ENCODE measurements around the gene MMP13. TPM values are rescaled to one million over a fixed set of nuclear protein-coding genes. Genes with fewer than 3 reads are reported as not detected.

Gene MMP13
- total and polyA plus RNA-seq, 8 donors, result 0.09 to 0.12 TPM; not detected in 6

DNA sequence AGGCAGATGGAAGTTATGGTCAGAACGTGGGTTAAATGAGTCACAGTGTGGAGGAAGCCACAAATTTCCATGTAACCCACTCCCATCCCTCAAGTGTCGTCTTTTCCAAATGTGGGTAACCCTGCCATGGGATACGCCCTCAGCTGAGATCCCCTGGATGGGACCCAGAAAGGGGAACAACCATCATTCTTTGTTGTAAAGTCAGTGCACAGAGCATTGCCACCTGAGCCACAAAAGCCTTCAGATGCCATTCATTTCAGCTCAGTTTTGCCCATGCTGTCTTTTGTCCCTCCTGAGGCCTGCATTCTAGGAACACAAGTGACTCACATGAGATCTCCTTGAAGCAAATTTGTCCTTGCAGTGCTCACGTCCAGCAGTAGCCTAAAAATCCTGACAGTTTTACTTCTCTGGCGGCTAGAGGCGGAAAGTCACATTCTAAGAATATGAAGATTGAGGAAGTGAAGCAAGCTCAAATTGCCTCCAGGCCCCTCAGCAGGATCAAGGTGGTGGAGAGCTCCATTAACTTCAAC is 30.6 kb downstream of the MMP13 start:
- Histone ChIP-seq H3K27ac (no peak overlapping the region), H3K36me3 (no peaks in the 10 kb centered on the region), H3K27me3 (no peaks in the 10 kb centered on the region), H3K9me3 (no peaks in the 10 kb centered on the region), H3K4me3 (no peak overlapping the region), H3K4me1 (no peaks in the 10 kb centered on the region)
- 66 to 74% methylated on average over 6 of the region's 6 CpGs for WGBS, 2 donors
- TF ChIP-seq, protein P1, sequence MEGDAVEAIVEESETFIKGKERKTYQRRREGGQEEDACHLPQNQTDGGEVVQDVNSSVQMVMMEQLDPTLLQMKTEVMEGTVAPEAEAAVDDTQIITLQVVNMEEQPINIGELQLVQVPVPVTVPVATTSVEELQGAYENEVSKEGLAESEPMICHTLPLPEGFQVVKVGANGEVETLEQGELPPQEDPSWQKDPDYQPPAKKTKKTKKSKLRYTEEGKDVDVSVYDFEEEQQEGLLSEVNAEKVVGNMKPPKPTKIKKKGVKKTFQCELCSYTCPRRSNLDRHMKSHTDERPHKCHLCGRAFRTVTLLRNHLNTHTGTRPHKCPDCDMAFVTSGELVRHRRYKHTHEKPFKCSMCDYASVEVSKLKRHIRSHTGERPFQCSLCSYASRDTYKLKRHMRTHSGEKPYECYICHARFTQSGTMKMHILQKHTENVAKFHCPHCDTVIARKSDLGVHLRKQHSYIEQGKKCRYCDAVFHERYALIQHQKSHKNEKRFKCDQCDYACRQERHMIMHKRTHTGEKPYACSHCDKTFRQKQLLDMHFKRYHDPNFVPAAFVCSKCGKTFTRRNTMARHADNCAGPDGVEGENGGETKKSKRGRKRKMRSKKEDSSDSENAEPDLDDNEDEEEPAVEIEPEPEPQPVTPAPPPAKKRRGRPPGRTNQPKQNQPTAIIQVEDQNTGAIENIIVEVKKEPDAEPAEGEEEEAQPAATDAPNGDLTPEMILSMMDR (IDR thresholded peaks at IDR 0.05), result no peak
- FAIRE-seq (no peak), DNase-seq (no peak), ATAC-seq (peak in 1 of 4 donors; percentile 16)
- intact Hi-C loops (cut with DNase I), result no loop called here

DNA sequence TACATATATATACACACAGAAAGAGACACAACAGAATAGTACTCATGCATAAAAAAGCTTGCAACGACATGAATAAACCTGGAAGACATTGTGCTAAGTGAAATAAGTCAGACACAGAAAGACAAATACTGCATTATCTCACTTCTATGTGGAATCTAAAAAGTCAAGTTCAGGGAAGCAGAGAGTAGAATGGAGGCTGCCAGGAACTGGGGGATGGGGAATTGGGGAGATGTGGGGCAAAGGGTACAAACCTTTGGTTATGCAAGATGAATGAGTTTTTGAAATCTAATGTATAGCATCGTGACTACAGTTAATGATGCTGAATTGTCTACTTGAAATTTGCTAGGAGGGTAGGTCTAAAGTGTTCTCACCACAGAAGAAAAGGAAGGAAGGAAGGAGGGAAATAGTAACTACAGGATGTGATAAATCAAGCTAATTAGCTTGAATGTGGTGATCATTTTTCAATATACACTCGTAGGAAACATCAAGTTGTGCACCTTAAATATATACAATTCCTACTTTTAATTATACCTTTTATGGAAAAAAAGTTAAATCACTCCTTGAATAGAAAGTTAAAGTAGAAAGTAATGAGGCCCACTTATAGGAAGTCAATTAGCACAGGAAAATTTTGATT is 33.8 kb downstream of the MMP13 start:
- no peaks in the 10 kb centered on the region for H3K9me3 ChIP-seq
- no peak for DNase-seq
- no peak overlapping the region for H3K27ac ChIP-seq
- H3K4me3 ChIP-seq, result no peak overlapping the region
- no peak for FAIRE-seq
- ATAC-seq, result no peak
- H3K36me3 ChIP-seq, result no peaks in the 10 kb centered on the region
- intact Hi-C loops (cut with DNase I), result no loop called here
- 47 to 54% methylated on average over 3 of the region's 3 CpGs for WGBS, 2 donors
- H3K27me3 ChIP-seq, result no peaks in the 10 kb centered on the region
- H3K4me1 ChIP-seq, result no peaks in the 10 kb centered on the region
- TF ChIP-seq, protein P1 (IDR thresholded peaks at IDR 0.05), result no peak

DNA sequence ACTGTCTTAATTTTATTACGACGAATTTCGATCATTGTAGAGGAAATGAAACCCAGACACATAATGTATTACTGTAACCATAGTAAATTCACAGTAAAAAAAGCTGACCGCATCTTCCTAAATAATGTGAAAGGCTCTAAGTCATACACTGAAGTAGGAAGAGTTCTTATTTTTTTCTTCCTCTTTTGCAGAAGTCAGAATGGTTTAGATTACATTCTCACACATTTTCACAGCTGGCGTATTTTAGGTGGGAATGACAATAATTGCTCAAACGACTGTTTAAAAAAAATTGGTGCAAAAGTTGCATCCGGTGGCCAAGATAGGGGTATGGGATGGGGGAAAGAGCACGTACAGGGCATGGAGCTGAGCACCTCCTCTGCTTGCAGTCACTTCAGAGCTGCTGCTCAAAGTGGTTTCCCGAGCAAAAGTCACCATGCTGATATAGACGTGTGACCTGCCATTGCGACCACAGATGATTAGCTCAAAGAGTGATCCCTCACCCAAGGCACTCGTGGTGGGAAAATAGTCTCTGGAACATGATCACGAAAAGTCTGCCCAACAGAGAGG is 35.3 kb downstream of the MMP13 start:
- H3K9me3 ChIP-seq, result no peaks in the 10 kb centered on the region
- no peaks in the 10 kb centered on the region for H3K27me3 ChIP-seq
- no peaks in the 10 kb centered on the region for H3K36me3 ChIP-seq
- FAIRE-seq, result no peak
- TF ChIP-seq, protein P1 (IDR thresholded peaks at IDR 0.05), result no peak
- no peaks in the 10 kb centered on the region for H3K4me1 ChIP-seq
- peak in 2 of 4 donors; percentile 69 to 77 for ATAC-seq
- no peak overlapping the region for H3K4me3 ChIP-seq
- H3K27ac ChIP-seq, result no peak overlapping the region
- intact Hi-C loops (cut with DNase I), result no loop called here
- no peak for DNase-seq
- 64 to 80% methylated on average over 13 of the region's 13 CpGs for WGBS, 2 donors

DNA sequence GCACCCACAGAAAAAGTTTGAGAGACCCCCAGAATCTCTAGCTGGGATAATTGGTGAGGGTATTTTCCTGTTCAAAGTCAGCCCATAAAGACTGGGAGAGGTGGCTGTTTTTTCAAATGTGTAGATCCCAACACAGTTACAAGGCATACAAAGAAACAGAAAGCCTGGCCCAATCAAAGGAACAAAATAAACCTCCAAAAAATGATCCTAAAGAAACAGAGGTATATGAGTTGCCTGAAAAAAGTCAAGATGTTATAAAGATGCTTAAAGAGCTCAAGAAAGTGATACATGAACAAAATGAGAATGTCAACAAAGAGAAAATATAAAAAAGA is 40.5 kb downstream of the MMP13 start:
- ATAC-seq (no peak), FAIRE-seq (no peak), DNase-seq (no peak)
- TF ChIP-seq, protein P1 (IDR thresholded peaks at IDR 0.05), result peak in 1 of 4 donors; percentile 1
- intact Hi-C loops (cut with DNase I), result no loop called here
- Histone ChIP-seq H3K27me3 (no peaks in the 10 kb centered on the region), H3K4me1 (no peaks in the 10 kb centered on the region), H3K4me3 (no peak overlapping the region), H3K36me3 (no peaks in the 10 kb centered on the region), H3K27ac (no peak overlapping the region), H3K9me3 (no peaks in the 10 kb centered on the region)

Measured in pancreas (tissue), 10 donors.